DND-41 (cell line): ENCODE data around the gene OR6N1.

Source experiments
- ATAC-seq: fragments of 200-7000 bp; cut with Tn5 transposase; 3 replicates; pipeline ENCODE4 v1.9.1; 2021; ENCODE audit warnings: low read depth; ENCODE audit not compliant: insufficient read depth
- DNase-seq: peaks from one replicate; pipeline ENCODE4 v3.0.0-alpha.2; 2020
- H2AFZ ChIP-seq: 2 replicates; pipeline ENCODE4 v1.6.0; 2012; ENCODE audit warnings: low read depth, low read length
- H3K27ac ChIP-seq: 2 replicates; pipeline ENCODE4 v1.5.1; 2012; ENCODE audit warnings: low read length, inconsistent platforms
- H3K27me3 ChIP-seq: fragments of 200-600 bp; sonication (generic); 2 replicates; pipeline ENCODE4 v1.6.0; 2012; ENCODE audit warnings: low read length, mild to moderate bottlenecking, inconsistent platforms; ENCODE audit not compliant: insufficient read depth, poor library complexity
- H3K36me3 ChIP-seq: 2 replicates; pipeline ENCODE4 v1.5.1; 2012; ENCODE audit warnings: low read length, inconsistent platforms; ENCODE audit not compliant: insufficient read depth
- H3K4me1 ChIP-seq: 2 replicates; pipeline ENCODE4 v1.5.1; 2012; ENCODE audit warnings: mild to moderate bottlenecking, low read length; ENCODE audit not compliant: insufficient read depth
- H3K4me2 ChIP-seq: 2 replicates; pipeline ENCODE4 v1.6.0; 2012; ENCODE audit warnings: mild to moderate bottlenecking, moderate library complexity, low read length, inconsistent platforms; ENCODE audit not compliant: insufficient read depth
- H3K4me3 ChIP-seq, 2 experiments: fragments of 200-600 bp in 1 of 2; shearing (Covaris generic) in 1 of 2; 2 replicates each; pipeline ENCODE4 v1.5.1; 2012 to 2016; ENCODE audit warnings: inconsistent platforms in 2 of 2, low read length in 2 of 2, mild to moderate bottlenecking in 2 of 2, low read depth in 1 of 2, moderate library complexity in 1 of 2
- H3K79me2 ChIP-seq: 2 replicates; pipeline ENCODE4 v1.6.0; 2012; ENCODE audit warnings: low read length, inconsistent platforms; ENCODE audit not compliant: insufficient read depth
- H3K9ac ChIP-seq: 2 replicates; pipeline ENCODE4 v1.6.0; 2012; ENCODE audit warnings: low read depth, mild to moderate bottlenecking, inconsistent platforms, low read length, moderate library complexity
- H3K9me3 ChIP-seq: 2 replicates; pipeline ENCODE4 v1.5.1; 2012; ENCODE audit warnings: low read length, moderate library complexity, mild to moderate bottlenecking, inconsistent platforms; ENCODE audit not compliant: insufficient read depth, severe bottlenecking
- H4K20me1 ChIP-seq: 2 replicates; pipeline ENCODE4 v1.6.0; 2012; ENCODE audit warnings: low read length; ENCODE audit not compliant: insufficient read depth
- CTCF ChIP-seq: IDR thresholded peaks from 2 replicates; pipeline ENCODE4 v1.5.1; 2012; ENCODE audit warnings: borderline replicate concordance, low read length, moderate library complexity, mild to moderate bottlenecking; ENCODE audit not compliant: poor library complexity, severe bottlenecking; ENCODE audit errors: extremely low read depth
- EZH2 ChIP-seq: IDR thresholded peaks from 3 replicates; pipeline ENCODE4 v1.6.1; 2012; ENCODE audit warnings: borderline replicate concordance, low read depth, mild to moderate bottlenecking, moderate library complexity, low read length, inconsistent platforms; ENCODE audit not compliant: severe bottlenecking

OR6N1 gene

GRCh38 chr1:158728510-158729225 is 43.3 kb downstream of the OR6N1 start:
- Histone ChIP-seq H3K9ac (no peak overlapping the region), H2AFZ (no peak overlapping the region), H3K9me3 (no peaks in the 10 kb centered on the region), H3K27me3 (peaks cover 34% of the 10 kb centered on the region), H3K4me2 (no peak overlapping the region), H3K4me3 (no peak overlapping the region), H3K79me2 (no peaks in the 10 kb centered on the region), H3K27ac (no peak overlapping the region), H4K20me1 (no peaks in the 10 kb centered on the region), H3K4me1 (no peaks in the 10 kb centered on the region), H3K36me3 (no peaks in the 10 kb centered on the region)
- TF ChIP-seq CTCF (no peak), EZH2 (no peak)
- ATAC-seq (no peak), DNase-seq (no peak)

- H3K27ac ChIP-seq = no peak overlapping the region
- H3K9ac ChIP-seq = no peak overlapping the region
- no peak for TF ChIP-seq EZH2
- H3K4me2 ChIP-seq = no peak overlapping the region
- H4K20me1 ChIP-seq = no peaks in the 10 kb centered on the region
- no peaks in the 10 kb centered on the region for H3K79me2 ChIP-seq
- no peaks in the 10 kb centered on the region for H3K36me3 ChIP-seq
- no peak overlapping the region for H3K4me3 ChIP-seq
- no peaks in the 10 kb centered on the region for H3K9me3 ChIP-seq
- ATAC-seq (no peak), DNase-seq (no peak)
- no peak overlapping the region for H2AFZ ChIP-seq
- H3K27me3 ChIP-seq = peaks cover 23% of the 10 kb centered on the region
- no peaks in the 10 kb centered on the region for H3K4me1 ChIP-seq
Measured at GRCh38 chr1:158724442-158724841, 47.6 kb downstream of the OR6N1 start.

GRCh38 chr1:158720620-158721019 is 51.4 kb downstream of the OR6N1 start, which contains the start of gene OR6K3:
TSS of gene OR6K3 (minus strand) at chr1:158720720. CDS start at chr1:158718115, 2,605 bp downstream.
- Histone ChIP-seq H3K4me2 (no peak within 1 kb of the TSS), H3K4me1 (no peaks in the 10 kb centered on the region), H3K9ac (no peak within 1 kb of the TSS), H3K9me3 (no peaks in the 10 kb centered on the region), H3K4me3 (no peak within 1 kb of the TSS), H3K27me3 (peaks cover 17% of the 10 kb centered on the region), H3K27ac (no peak within 1 kb of the TSS), H3K79me2 (no peaks in the 10 kb centered on the region), H3K36me3 (no peaks in the 10 kb centered on the region), H4K20me1 (no peaks in the 10 kb centered on the region), H2AFZ (no peak within 1 kb of the TSS)
- no peak for ATAC-seq
- DNase-seq = no peak
- no peak for TF ChIP-seq EZH2
- TF ChIP-seq CTCF = no peak

- Histone ChIP-seq H3K9ac (no peak overlapping the region), H2AFZ (no peak overlapping the region), H3K27ac (no peak overlapping the region), H3K4me2 (no peak overlapping the region), H3K4me1 (no peaks in the 10 kb centered on the region), H3K27me3 (peaks cover 19% of the 10 kb centered on the region), H4K20me1 (no peaks in the 10 kb centered on the region), H3K36me3 (no peaks in the 10 kb centered on the region), H3K4me3 (no peak overlapping the region), H3K79me2 (no peaks in the 10 kb centered on the region), H3K9me3 (no peaks in the 10 kb centered on the region)
- DNase-seq = no peak
- no peak for ATAC-seq
- TF ChIP-seq CTCF (no peak), EZH2 (no peak)
Measured at GRCh38 chr1:158719664-158720063, 52.3 kb downstream of the OR6N1 start.
